ENCODE measurements around the gene DPP10.

- TF ChIP-seq CTCF (conservative IDR thresholded peaks at IDR 0.05; ENCODE audit: low read depth, low read length) (no peak), EZH2phosphoT487 (IDR thresholded peaks at IDR 0.05; ENCODE audit: borderline replicate concordance, low read length) (no peak), EZH2 (IDR thresholded peaks at IDR 0.05; ENCODE audit: low read length, unreplicated experiment) (no peak)
Observed at GRCh38 chr2:115691409-115691808, 1249.0 kb downstream of the DPP10 start.

Measured in PC-3 (cell line).